ENCODE measurements around the gene SLC37A1.
A peak's percentile ranks its signal among the peaks of the same experiment; 100 is the strongest.
"Not testable (repeated sequence)": the region's sequence is repeated elsewhere in the genome, so short reads cannot be mapped to it uniquely, and the experiment has no call there.

SLC37A1 gene

GRCh38 chr21:42513151-42513984, at the start of gene SLC37A1:
TSS of gene SLC37A1 (plus strand) at chr21:42513852. CDS start at chr21:42518455, 4,603 bp downstream.
- DNase-seq (ENCODE audit: low read depth, low spot score): no peak

- DNase-seq (ENCODE audit: low read depth, low spot score): peak; percentile 89
Observed at GRCh38 chr21:42463861-42464515, 49.7 kb upstream of the SLC37A1 start.

DNA sequence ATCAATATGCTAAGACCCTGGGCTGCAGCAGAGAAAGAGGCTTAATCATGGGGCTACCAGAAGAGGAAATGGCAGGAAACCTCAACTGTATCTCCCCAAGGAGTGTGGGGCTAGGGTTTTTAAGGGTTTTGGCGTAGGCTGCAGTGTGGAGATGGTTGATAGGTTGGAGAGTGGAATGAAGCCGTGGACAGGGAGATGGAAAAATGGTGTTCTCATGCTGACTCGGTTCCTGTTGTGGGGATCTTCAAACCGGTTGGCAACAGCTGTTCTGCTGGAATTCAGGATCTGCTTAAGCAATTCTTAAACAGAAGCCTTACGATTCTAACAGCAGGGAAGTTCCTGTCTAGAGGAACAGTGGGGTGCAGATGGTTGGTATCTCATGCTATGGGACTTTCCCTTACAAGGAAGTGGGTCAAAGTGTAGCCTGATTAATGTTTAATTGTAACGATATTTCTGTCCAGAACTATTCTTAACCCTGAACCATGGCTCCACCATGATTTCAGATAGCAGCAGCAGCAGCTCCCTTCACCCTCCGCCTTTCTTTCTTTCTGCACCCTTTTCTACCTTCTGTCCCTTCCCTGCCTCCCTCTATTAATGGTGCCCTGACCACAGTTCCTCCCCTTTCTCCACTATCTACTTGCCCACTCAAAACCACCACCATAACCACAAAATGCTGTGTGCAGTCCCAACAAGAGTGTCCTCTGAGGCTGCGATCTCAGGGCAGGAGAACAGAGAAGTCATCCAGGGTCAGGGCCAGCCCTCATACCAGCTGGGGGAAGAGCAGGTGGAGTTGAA, 48.4 kb upstream of the SLC37A1 start:
- no peak for DNase-seq (ENCODE audit: low read depth, low spot score)

- DNase-seq (ENCODE audit: low read depth, low spot score): no peak
Observed at GRCh38 chr21:42465803-42466127, 47.9 kb upstream of the SLC37A1 start.

- no peak for DNase-seq (ENCODE audit: low read depth, low spot score)
Observed at GRCh38 chr21:42466700-42467099, 47.0 kb upstream of the SLC37A1 start.

GRCh38 chr21:42467140-42467983, 46.3 kb upstream of the SLC37A1 start:
- DNase-seq (ENCODE audit: low read depth, low spot score): no peak

DNA sequence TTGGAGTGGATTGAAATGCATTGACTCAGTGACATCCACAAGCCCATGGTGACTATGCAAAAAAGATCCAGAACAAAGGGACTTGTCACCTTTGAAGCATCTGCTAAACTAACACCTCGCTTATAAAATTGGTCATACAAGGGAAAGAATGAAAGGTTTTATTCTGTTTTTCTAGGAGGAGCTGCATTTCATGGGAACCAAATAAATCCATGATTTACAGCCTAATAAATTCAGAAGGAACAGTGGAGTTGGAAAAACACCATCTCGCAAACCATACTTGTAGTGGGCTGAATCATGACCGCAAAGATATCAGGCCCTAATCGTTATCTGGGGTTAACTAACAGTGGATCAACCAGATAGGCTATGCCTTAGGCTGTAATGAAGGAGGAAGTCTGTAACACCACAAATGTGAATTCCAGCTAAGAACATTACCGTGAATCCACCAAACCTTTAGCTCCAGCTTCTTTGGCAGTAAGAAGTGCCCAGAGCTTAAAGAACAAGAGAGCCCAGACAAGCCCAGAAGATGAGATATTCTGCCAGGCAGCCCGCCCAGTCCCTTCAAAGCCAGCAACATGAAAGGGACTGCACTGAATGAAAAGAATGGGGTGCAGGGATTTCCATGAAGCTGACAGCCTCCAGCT, 45.0 kb upstream of the SLC37A1 start:
- DNase-seq (ENCODE audit: low read depth, low spot score): no peak

DNA sequence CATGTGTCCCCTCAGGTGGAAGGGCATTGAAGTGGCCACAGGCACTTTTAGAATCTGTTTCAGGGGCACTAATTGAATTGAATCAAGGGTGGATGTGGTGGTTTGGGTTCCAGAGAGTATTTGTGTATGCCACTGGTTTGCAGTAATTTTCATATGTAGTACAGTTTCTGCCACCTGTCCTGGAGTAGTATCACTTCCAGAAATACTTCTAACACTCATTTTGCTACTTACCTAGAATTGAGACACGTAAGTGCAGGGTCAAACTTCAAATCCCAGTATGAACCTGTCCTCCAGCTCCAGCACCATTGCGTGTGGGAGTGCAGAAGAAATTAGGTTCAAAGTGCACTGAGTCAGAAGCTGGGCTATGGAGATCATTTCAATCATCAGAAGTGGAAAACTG, 44.4 kb upstream of the SLC37A1 start:
- DNase-seq (ENCODE audit: low read depth, low spot score): no peak

GRCh38 chr21:42469726-42470125, 43.9 kb upstream of the SLC37A1 start:
- not testable (repeated sequence) for DNase-seq (ENCODE audit: low read depth, low spot score)

- DNase-seq (ENCODE audit: low read depth, low spot score): no peak
Observed at GRCh38 chr21:42471206-42471605, 42.4 kb upstream of the SLC37A1 start.

DNA sequence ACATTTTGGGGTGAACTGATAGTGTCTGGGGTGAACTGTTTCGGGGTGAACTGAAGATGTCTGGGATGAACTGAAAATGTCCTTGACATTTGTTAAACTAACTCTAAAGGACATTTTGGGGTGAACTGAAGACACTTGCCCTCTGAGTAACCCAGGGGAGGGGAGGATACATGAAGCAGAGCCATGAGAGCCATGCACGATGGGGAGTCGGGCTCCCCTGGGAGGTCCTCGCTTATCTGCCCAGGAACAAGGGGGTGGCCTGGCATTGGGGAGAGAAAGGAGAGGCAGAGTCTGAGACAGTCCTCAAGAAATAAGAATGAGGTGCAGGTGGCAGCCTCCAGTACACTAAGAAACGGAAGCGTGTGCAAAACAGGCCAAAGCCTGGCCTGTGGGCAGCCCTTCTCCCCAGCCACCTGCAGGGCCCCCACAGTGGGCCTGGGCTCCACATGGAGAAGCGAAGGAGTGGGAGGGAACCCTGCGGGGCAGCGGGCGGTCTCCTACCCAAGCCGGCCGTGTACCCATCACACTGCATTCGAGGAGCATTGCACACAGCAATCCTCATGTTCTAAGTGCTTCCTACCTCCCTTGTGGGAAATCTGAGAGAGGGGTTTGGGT, 41.8 kb upstream of the SLC37A1 start:
- DNase-seq (ENCODE audit: low read depth, low spot score): no peak

- DNase-seq (ENCODE audit: low read depth, low spot score): no peak
Observed at GRCh38 chr21:42472521-42472920, 41.1 kb upstream of the SLC37A1 start.

DNA sequence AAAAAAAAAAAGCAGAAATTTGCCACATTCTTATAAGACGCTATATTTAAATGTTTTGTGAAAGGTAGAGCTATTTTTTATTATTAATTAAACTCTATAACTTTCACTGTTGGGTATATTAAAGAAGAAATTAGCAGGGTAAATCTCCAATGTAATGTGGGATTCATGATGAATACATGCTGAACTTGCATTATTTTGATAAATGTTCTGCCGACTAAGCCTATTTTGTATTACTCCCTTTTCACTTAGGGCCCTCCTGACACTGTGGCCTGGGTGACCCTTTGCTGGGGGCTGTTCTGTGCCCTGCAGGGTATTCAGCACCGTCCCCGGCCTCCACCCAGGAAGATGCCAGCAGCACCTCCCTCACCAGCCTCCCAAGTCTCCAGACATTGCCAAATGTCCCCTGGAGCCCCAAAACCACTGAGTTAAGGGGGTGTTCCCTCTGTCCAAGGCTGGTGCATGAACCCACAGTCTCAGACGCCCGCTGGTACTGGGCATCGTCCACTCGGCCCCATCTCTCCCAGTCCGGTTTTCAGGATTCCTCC, 40.1 kb upstream of the SLC37A1 start:
- DNase-seq (ENCODE audit: low read depth, low spot score): no peak

DNA sequence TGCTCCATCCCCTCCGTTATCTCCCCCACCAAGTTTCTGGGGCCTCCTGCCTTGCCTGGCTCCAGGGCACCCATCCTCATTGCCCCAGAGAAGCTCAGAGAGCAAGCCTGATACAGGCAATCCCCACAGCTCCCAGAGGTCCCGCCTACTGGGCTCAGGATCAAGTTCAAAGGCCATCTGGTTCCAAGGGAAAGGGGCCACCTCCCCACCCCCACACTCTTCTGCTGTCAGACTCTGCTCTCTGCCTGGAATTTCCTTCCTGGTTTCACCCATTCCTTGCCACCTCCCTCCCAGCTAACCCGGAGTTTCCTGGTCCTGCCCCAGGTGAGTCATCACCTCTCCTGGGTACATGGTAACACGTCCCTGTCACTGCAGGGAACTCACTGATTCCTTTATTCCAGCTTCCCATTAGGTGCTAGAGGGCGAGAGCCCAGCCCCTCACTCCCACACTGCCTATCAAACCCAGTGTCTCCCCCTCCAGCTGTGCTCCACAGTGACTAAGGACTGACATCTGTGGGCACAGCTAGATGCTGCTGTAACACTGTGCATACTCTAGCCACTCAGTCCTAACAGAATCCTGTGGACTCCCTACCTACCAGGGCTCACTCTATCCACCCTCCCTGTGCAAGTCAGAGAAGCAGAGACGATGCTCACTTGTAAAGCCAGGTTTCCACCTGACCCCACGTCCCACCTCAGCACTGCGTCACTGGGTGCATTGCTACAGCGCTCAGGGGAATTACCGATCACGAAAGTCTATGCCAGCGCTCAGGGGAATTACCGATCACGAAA, 39.4 kb upstream of the SLC37A1 start:
- DNase-seq (ENCODE audit: low read depth, low spot score): no peak

DNA sequence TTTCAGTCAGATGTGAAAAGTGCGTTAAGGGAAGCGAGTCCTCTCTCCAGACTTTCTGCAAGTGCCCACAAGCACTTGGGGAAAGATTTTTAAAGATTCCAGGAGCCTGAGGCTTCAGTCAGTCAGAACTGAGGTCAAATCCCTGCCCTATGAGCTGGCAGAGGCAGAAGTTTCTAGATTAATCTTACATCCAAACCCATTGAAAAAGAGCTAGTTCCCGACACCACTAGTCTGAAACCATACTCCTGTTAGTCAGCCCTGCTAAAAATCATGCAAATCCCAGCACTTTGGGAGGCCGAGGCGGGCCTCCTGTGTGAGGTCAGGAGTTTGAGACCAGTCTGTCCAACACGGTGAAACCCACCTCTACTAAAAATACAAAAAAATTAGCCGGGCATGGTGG, 38.6 kb upstream of the SLC37A1 start:
- no peak for DNase-seq (ENCODE audit: low read depth, low spot score)

GRCh38 chr21:42475526-42476387, 37.9 kb upstream of the SLC37A1 start:
- no peak for DNase-seq (ENCODE audit: low read depth, low spot score)

DNA sequence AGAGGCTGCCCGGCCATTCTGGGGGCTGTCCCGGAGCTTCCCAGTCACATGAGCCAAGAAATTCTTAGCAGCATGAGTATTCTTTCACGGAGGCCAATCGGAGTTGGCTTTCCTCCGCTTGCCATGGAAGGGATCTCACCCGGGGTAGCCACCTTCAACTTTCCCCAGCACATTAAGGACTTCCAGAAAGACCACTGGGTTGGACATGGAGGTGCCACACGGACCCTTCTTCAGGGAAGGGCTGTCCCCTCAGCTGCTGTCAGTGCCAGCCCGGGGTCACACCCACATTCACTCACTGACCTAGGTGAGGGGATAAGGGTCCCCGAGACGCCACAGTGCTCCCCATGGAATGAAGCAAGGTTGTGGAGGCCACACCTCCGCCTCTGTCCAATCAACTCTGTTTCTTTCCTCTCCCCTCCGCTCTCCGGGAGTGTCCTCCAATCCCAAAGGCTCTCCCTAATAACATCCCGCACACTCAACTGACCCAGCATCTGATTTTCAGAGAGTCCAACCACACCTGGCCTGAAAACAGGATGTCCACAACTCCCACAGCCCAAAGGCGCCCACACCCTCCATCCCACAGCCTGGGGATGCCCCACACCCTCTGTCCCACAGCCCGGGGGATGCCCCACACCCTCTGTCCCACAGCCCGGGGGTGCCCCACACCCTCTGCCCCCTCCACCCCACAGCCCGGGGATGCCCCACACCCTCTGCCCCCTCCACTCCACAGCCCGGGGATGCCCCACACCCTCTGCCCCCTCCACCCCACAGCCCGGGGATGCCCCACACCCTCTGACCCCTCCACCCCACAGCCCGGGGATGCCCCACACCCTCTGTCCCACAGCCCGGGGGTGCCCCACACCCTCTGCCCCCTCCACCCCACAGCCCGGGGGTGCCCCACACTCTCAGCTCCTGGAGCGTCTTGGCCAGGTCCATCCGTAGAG, 37.0 kb upstream of the SLC37A1 start:
- DNase-seq (ENCODE audit: low read depth, low spot score): no peak

All from iPS DF 19.7 (cell line).